Esophagus muscularis mucosa (tissue), 4 donors: ENCODE data around the gene MADCAM1.

ENCODE experiments used
- EP300 ChIP-seq: sonication (generic); formaldehyde crosslinking; IDR thresholded peaks from one replicate; pipeline ENCODE4 v1.6.1; 2017; ENCODE audit warnings: antibody characterized with exemption
- POLR2A ChIP-seq: fragments of 450-650 bp; IDR thresholded peaks from one replicate; pipeline ENCODE4 v1.6.1; 2017; ENCODE audit warnings: antibody characterized with exemption, moderate library complexity, mild to moderate bottlenecking, low read depth
- POLR2AphosphoS5 ChIP-seq, 2 donors: sonication (generic); formaldehyde crosslinking; IDR thresholded peaks; one replicate each; pipeline ENCODE4 v1.6.1; 2017; ENCODE audit warnings: antibody characterized with exemption in 2 of 2
- TF ChIP-seq, protein P1 (sequence below), 3 experiments: fragments of 200-600 bp in 2 of 3; fragments of 450-650 bp in 1 of 3; sonication (generic) in 2 of 3; IDR thresholded peaks; one replicate each; pipeline ENCODE4 v1.5.1; 2017 to 2019; ENCODE audit warnings: antibody characterized with exemption in 3 of 3, mild to moderate bottlenecking in 2 of 3, moderate library complexity in 1 of 3

DNA sequence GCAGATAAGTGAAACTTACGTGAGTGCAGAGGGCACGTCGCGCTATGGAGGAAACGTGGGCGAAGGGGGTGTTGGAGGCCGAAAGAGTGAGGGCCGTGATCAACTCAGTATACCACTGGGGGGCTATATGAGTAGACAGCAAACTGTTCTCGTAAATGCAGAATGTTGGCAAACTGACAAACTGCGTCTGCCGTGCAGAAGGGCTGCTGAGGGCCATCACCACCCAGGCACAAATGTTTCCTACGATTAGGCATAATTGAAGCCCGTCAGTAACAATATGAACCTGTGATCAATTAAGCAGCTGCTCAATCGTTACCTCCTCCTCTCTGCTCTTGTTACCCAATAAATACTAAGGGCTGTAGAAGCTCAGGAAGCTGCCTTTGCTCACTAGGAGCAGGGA, 17.3 kb upstream of the MADCAM1 start:
- TF ChIP-seq, protein P1, sequence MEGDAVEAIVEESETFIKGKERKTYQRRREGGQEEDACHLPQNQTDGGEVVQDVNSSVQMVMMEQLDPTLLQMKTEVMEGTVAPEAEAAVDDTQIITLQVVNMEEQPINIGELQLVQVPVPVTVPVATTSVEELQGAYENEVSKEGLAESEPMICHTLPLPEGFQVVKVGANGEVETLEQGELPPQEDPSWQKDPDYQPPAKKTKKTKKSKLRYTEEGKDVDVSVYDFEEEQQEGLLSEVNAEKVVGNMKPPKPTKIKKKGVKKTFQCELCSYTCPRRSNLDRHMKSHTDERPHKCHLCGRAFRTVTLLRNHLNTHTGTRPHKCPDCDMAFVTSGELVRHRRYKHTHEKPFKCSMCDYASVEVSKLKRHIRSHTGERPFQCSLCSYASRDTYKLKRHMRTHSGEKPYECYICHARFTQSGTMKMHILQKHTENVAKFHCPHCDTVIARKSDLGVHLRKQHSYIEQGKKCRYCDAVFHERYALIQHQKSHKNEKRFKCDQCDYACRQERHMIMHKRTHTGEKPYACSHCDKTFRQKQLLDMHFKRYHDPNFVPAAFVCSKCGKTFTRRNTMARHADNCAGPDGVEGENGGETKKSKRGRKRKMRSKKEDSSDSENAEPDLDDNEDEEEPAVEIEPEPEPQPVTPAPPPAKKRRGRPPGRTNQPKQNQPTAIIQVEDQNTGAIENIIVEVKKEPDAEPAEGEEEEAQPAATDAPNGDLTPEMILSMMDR (IDR thresholded peaks at IDR 0.05): no peak
- TF ChIP-seq EP300 (no peak), POLR2AphosphoS5 (IDR thresholded peaks at IDR 0.05) (no peak), POLR2A (no peak)
